HepG2 (cell line): ENCODE data around the gene P4HTM. TPM values are rescaled to one million over a fixed set of nuclear protein-coding genes. Genes with fewer than 3 reads are reported as not detected.

ENCODE experiments used
- CREBL2 ChIP-seq: sonication (generic); formaldehyde crosslinking; IDR thresholded peaks from 2 replicates; pipeline ENCODE4 v1.8.1; 2023; ENCODE audit warnings: missing genetic modification reagents, mild to moderate bottlenecking, borderline replicate concordance
- EHMT2 ChIP-seq: fragments of 200-600 bp; sonication (generic); IDR thresholded peaks from 2 replicates; pipeline ENCODE4 v1.7.0; 2017; ENCODE audit warnings: antibody characterized with exemption, low read depth, low read length, borderline replicate concordance
- IKZF4 ChIP-seq: sonication (generic); formaldehyde crosslinking; IDR thresholded peaks from 2 replicates; pipeline ENCODE4 v1.5.1; 2020; ENCODE audit warnings: borderline replicate concordance, mild to moderate bottlenecking, low read depth, missing genetic modification reagents; ENCODE audit errors: not compliant biosample characterization
- KLF12 ChIP-seq: sonication (generic); formaldehyde crosslinking; IDR thresholded peaks from 2 replicates; pipeline ENCODE4 v1.4.0; 2020; ENCODE audit warnings: missing genetic modification reagents, borderline replicate concordance
- MEIS1 ChIP-seq: sonication (generic); formaldehyde crosslinking; IDR thresholded peaks from 2 replicates; pipeline ENCODE4 v1.9.0; 2021; ENCODE audit warnings: mild to moderate bottlenecking, missing genetic modification reagents, moderate library complexity, borderline replicate concordance
- MTF2 ChIP-seq: sonication (generic); formaldehyde crosslinking; IDR thresholded peaks from 2 replicates; pipeline ENCODE4 v1.5.0; 2020; ENCODE audit warnings: missing genetic modification reagents, borderline replicate concordance
- ONECUT2 ChIP-seq: sonication (generic); formaldehyde crosslinking; IDR thresholded peaks from 2 replicates; pipeline ENCODE4 v1.4.0; 2020; ENCODE audit warnings: missing genetic modification reagents
- RORA ChIP-seq: sonication (generic); formaldehyde crosslinking; IDR thresholded peaks from 2 replicates; pipeline ENCODE4 v1.5.0; 2020; ENCODE audit warnings: mild to moderate bottlenecking, missing genetic modification reagents, moderate library complexity
- SNAPC4 ChIP-seq: sonication (generic); formaldehyde crosslinking; IDR thresholded peaks from 2 replicates; pipeline ENCODE4 v1.4.0; 2020; ENCODE audit warnings: mild to moderate bottlenecking, missing genetic modification reagents
- TBX3 ChIP-seq: fragments of 450-650 bp; IDR thresholded peaks from 2 replicates; pipeline ENCODE4 v1.6.1; 2017; ENCODE audit warnings: antibody characterized with exemption, mild to moderate bottlenecking, inconsistent platforms, borderline replicate concordance
- THAP11 ChIP-seq: IDR thresholded peaks from 2 replicates; pipeline ENCODE4 v1.6.1; 2016; ENCODE audit warnings: missing biosample characterization, missing genetic modification reagents
- ZNF329 ChIP-seq: sonication (generic); formaldehyde crosslinking; IDR thresholded peaks from 2 replicates; pipeline ENCODE4 v1.9.0; 2021; ENCODE audit warnings: low read depth, mild to moderate bottlenecking, missing genetic modification reagents
- ZNF761 ChIP-seq: sonication (generic); formaldehyde crosslinking; conservative IDR thresholded peaks from 2 replicates; pipeline ENCODE4 v1.4.0; 2020; ENCODE audit warnings: mild to moderate bottlenecking, missing genetic modification reagents
- ZNF780A ChIP-seq: sonication (generic); formaldehyde crosslinking; IDR thresholded peaks from 2 replicates; pipeline ENCODE4 v1.8.0; 2022; ENCODE audit warnings: mild to moderate bottlenecking, missing genetic modification reagents, moderate library complexity
- polyA plus RNA-seq, 8 experiments: library from polyadenylated mRNA; depleted of rRNA in 3 of 8; stranded (reverse) in 7 of 8; unstranded in 1 of 8; fragments of >200 nt; fragmentation: Illumina TruSeq in 4 of 8; extraction: Trizol in 4 of 8; gene quantifications; 2 replicates each; pipeline versions ENCODE4 v1.2.1 to v1.2.3, GENCODE V29; 2011 to 2016; ENCODE audit warnings: low read depth in 4 of 8, missing spikeins in 1 of 8, mixed read lengths in 1 of 8; ENCODE audit not compliant: insufficient read depth in 1 of 8
- total RNA-seq, 5 experiments: library from RNA; depleted of rRNA; stranded (reverse); fragments of >200 nt; fragmentation: Illumina TruSeq; extraction: Trizol; gene quantifications; 2 replicates each; pipeline ENCODE4 v1.2.3, GENCODE V29; 2016; ENCODE audit warnings: low read depth in 1 of 5
- TF ChIP-seq, protein P1 (sequence below), 2 experiments: sonication (generic) in 1 of 2; formaldehyde crosslinking in 1 of 2; IDR thresholded peaks; 2 replicates each; pipeline versions ENCODE4 v1.4.0 to v1.6.1; 2016 to 2020; ENCODE audit warnings: borderline replicate concordance in 1 of 2, low read depth in 1 of 2, mild to moderate bottlenecking in 1 of 2, missing genetic modification reagents in 1 of 2

P4HTM gene
- total and polyA plus RNA-seq, 2 of the 13 experiments (the other 11 are each of a cell fraction or from before 2014, with no cell fraction given), result 0.01 TPM; not detected in 1

DNA sequence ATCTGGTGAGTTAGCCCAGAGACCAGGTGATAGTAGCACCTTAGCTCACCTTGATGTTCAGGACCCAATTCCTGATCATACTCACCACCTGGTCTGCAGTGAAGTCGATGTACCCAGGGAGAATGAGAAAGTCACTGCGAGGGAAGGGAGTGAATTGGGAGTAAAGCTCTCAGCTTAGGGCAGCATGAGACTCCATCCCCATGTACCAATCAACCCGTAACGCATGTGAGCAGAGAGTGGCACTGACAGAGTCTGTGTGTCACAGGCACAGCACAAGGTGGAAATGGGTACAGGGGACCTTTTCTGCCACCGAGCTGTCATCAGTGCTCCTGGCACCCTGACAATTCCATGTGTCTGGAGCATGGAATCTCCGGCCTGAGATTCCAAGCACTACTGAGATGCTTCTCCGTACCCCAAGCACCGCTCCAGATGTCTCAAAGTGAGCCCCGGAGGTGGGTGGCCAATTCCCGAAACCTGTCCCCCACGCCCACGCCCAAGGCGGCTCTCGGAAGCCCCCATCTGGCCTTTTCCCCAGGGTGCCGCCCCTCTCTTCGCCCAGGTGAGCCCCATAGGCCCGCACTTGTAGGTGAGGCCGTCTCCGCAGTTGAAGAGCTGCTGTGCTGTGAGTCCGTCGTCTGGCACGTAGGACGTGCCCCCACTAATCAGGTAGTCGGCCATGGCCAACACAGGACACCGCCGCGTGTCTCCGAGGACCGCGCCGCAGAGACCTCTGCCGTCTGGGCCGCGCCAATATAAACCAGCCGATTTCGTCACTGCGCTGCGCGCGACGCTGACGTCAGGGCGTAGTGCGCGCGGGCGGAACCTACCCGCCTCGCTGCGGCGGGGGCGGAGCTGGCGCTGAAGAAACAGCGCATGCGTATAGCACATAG, 38.9 kb downstream of the P4HTM start, which contains the start of gene IMPDH2 (continued):
- TF ChIP-seq SNAPC4 (CRISPR knock-in tag) (peak; percentile 90), MEIS1 (peak; percentile 90; the same call in 1 of the 2 replicates), ZNF761 (peak; percentile 93; the same call in 1 of the 2 replicates), ONECUT2 (CRISPR knock-in tag) (no peak), MTF2 (CRISPR knock-in tag) (no peak), EHMT2 (no peak), THAP11 (CRISPR knock-in tag) (peak; percentile 89), RORA (CRISPR knock-in tag) (no peak), ZNF329 (CRISPR knock-in tag) (peak; percentile 93), CREBL2 (CRISPR knock-in tag) (peak; percentile 40; the same call in 1 of the 2 replicates), KLF12 (CRISPR knock-in tag) (peak; percentile 73; the same call in 1 of the 2 replicates), IKZF4 (CRISPR knock-in tag) (peak; percentile 81), TBX3 (no peak), ZNF780A (CRISPR knock-in tag) (no peak; the same call in 1 of the 2 replicates)
- TF ChIP-seq, protein P1, sequence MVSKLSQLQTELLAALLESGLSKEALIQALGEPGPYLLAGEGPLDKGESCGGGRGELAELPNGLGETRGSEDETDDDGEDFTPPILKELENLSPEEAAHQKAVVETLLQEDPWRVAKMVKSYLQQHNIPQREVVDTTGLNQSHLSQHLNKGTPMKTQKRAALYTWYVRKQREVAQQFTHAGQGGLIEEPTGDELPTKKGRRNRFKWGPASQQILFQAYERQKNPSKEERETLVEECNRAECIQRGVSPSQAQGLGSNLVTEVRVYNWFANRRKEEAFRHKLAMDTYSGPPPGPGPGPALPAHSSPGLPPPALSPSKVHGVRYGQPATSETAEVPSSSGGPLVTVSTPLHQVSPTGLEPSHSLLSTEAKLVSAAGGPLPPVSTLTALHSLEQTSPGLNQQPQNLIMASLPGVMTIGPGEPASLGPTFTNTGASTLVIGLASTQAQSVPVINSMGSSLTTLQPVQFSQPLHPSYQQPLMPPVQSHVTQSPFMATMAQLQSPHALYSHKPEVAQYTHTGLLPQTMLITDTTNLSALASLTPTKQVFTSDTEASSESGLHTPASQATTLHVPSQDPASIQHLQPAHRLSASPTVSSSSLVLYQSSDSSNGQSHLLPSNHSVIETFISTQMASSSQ (IDR thresholded peaks at IDR 0.05; ENCODE audit: low read depth), result no peak
- TF ChIP-seq, protein P1 (CRISPR knock-in tag; IDR thresholded peaks at IDR 0.05; ENCODE audit: borderline replicate concordance), result peak; percentile 60; the same call in 1 of the 2 replicates
